Liver (tissue), 9 donors: ENCODE results near the gene CACNA2D1. TPM values are rescaled to one million over a fixed set of nuclear protein-coding genes. Genes with fewer than 3 reads are reported as not detected.

Source experiments
- DNase-seq: peaks from one replicate; pipeline ENCODE4 v3.0.0-alpha.2; 2017; ENCODE audit warnings: low spot score
- H3K27ac ChIP-seq, 2 donors: one replicate each; pipeline ENCODE4 v1.7.0; 2013; ENCODE audit warnings: inconsistent platforms in 2 of 2, low read length in 2 of 2, control low read depth in 1 of 2, low read depth in 1 of 2, mild to moderate bottlenecking in 1 of 2
- H3K27me3 ChIP-seq, 4 donors: one replicate each; pipeline versions ENCODE4 v1.6.1 to v1.7.0; 2013; ENCODE audit warnings: low read length in 3 of 4, inconsistent platforms in 1 of 4, mild to moderate bottlenecking in 1 of 4, moderate library complexity in 1 of 4; ENCODE audit not compliant: control insufficient read depth in 4 of 4, insufficient read depth in 4 of 4
- H3K36me3 ChIP-seq, 4 donors: one replicate each; pipeline versions ENCODE4 v1.6.1 to v1.7.0; 2013; ENCODE audit warnings: low read length in 3 of 4, mild to moderate bottlenecking in 3 of 4, low read depth in 1 of 4, moderate library complexity in 1 of 4; ENCODE audit not compliant: control insufficient read depth in 4 of 4, insufficient read depth in 3 of 4
- H3K4me1 ChIP-seq, 4 donors: one replicate each; pipeline versions ENCODE4 v1.6.1 to v1.7.0; 2013; ENCODE audit warnings: low read length in 3 of 4, mild to moderate bottlenecking in 3 of 4, moderate library complexity in 1 of 4; ENCODE audit not compliant: control insufficient read depth in 4 of 4, insufficient read depth in 4 of 4
- H3K4me3 ChIP-seq, 3 donors: one replicate each; pipeline versions ENCODE4 v1.6.1 to v1.7.0; 2013; ENCODE audit warnings: low read length in 3 of 3, control low read depth in 1 of 3, low read depth in 1 of 3, mild to moderate bottlenecking in 1 of 3
- H3K9ac ChIP-seq, 2 donors: one replicate each; pipeline ENCODE4 v1.7.0; 2013; ENCODE audit warnings: low read length in 2 of 2, mild to moderate bottlenecking in 2 of 2, moderate library complexity in 2 of 2, control low read depth in 1 of 2, low read depth in 1 of 2
- H3K9me3 ChIP-seq, 4 donors: one replicate each; pipeline versions ENCODE4 v1.6.1 to v1.7.0; 2013; ENCODE audit warnings: low read length in 3 of 4; ENCODE audit not compliant: control insufficient read depth in 4 of 4
- CTCF ChIP-seq: fragments of 150-350 bp; IDR thresholded peaks from 2 replicates; pipeline ENCODE4 v1.5.1; 2017; ENCODE audit warnings: improper control_type of control experiment, low read depth, low read length; ENCODE audit not compliant: missing input control
- EGR1 ChIP-seq, 2 donors: IDR thresholded peaks; 2 replicates each; pipeline ENCODE4 v1.6.1; 2016 to 2018; ENCODE audit warnings: antibody characterized with exemption in 2 of 2, low read depth in 2 of 2
- FOXA1 ChIP-seq: IDR thresholded peaks from 2 replicates; pipeline ENCODE4 v1.6.1; 2016; ENCODE audit warnings: antibody characterized with exemption
- FOXA2 ChIP-seq: IDR thresholded peaks from 2 replicates; pipeline ENCODE4 v1.6.1; 2016; ENCODE audit warnings: antibody characterized with exemption
- GABPA ChIP-seq, 2 donors: IDR thresholded peaks in 1 of 2; conservative IDR thresholded peaks in 1 of 2; 2 replicates each; pipeline ENCODE4 v1.6.1; 2016; ENCODE audit warnings: antibody characterized with exemption in 2 of 2, mild to moderate bottlenecking in 1 of 2, moderate library complexity in 1 of 2
- HNF4A ChIP-seq, 2 donors: conservative IDR thresholded peaks; 2 replicates each; pipeline ENCODE4 v1.6.1; 2016; ENCODE audit warnings: antibody characterized with exemption in 2 of 2, mild to moderate bottlenecking in 2 of 2
- HNF4G ChIP-seq: IDR thresholded peaks from 2 replicates; pipeline ENCODE4 v1.6.1; 2016; ENCODE audit warnings: antibody characterized with exemption
- JUND ChIP-seq, 2 donors: IDR thresholded peaks; 2 replicates each; pipeline ENCODE4 v1.6.1; 2016; ENCODE audit warnings: antibody characterized with exemption in 2 of 2
- NR2F2 ChIP-seq: IDR thresholded peaks from 2 replicates; pipeline ENCODE4 v1.6.1; 2016; ENCODE audit warnings: antibody characterized with exemption
- RAD21 ChIP-seq, 2 donors: IDR thresholded peaks; 2 replicates each; pipeline ENCODE4 v1.6.1; 2016; ENCODE audit warnings: antibody characterized with exemption in 2 of 2, mild to moderate bottlenecking in 2 of 2
- RXRA ChIP-seq, 2 donors: IDR thresholded peaks; 2 replicates each; pipeline ENCODE4 v1.6.1; 2017 to 2018; ENCODE audit warnings: antibody characterized with exemption in 2 of 2, mild to moderate bottlenecking in 1 of 2
- SP1 ChIP-seq: IDR thresholded peaks from 2 replicates; pipeline ENCODE4 v1.6.1; 2018; ENCODE audit warnings: antibody characterized with exemption, mild to moderate bottlenecking
- TAF1 ChIP-seq: conservative IDR thresholded peaks from 2 replicates; pipeline ENCODE4 v1.6.1; 2016; ENCODE audit warnings: antibody characterized with exemption, mild to moderate bottlenecking
- YY1 ChIP-seq: IDR thresholded peaks from 2 replicates; pipeline ENCODE4 v1.6.1; 2016; ENCODE audit warnings: antibody characterized with exemption, mild to moderate bottlenecking
- ZBTB33 ChIP-seq: IDR thresholded peaks from 2 replicates; pipeline ENCODE4 v1.6.1; 2016; ENCODE audit warnings: antibody characterized with exemption
- WGBS: extraction: QIAGEN DNeasy Blood & Tissue Kit; methylation state at CpG from one replicate; pipeline ENCODE4 v1.1.7; 2013; 5-methylcytosine and 5-hydroxymethylcytosine counted together
- polyA plus RNA-seq, 2 donors: library from polyadenylated mRNA; stranded (reverse) in 1 of 2; unstranded in 1 of 2; fragments of 200-250 nt in 1 of 2; fragments of >200 nt in 1 of 2; fragmentation: Nextera tagmentation in 1 of 2; extraction: Ambion mirVana in 1 of 2; gene quantifications; one replicate each; pipeline versions ENCODE4 v1.2.1 to v1.2.3, GENCODE V29; 2013 to 2015
- total RNA-seq, 2 donors: library from RNA; depleted of rRNA; stranded (reverse); fragments of >200 nt; gene quantifications; one replicate each; pipeline ENCODE4 v1.2.3, GENCODE V29; 2014
- TF ChIP-seq, protein P1 (sequence below): IDR thresholded peaks from 2 replicates; pipeline ENCODE4 v1.6.1; 2016; ENCODE audit warnings: antibody characterized with exemption, mild to moderate bottlenecking
- TF ChIP-seq, protein P2 (sequence below): IDR thresholded peaks from 2 replicates; pipeline ENCODE4 v1.6.1; 2016; ENCODE audit warnings: antibody characterized with exemption
- TF ChIP-seq, protein P3 (sequence below): IDR thresholded peaks from 2 replicates; pipeline ENCODE4 v1.6.1; 2016; ENCODE audit warnings: antibody characterized with exemption
- donor health status: healthy.
- donor health status: healthy.
- donor health status: healthy.
- donor health status: healthy.
- donor health status: healthy.

The CACNA2D1 gene
- total and polyA plus RNA-seq, 4 donors: 0.42 to 2.3 (median 0.94) TPM

- Histone ChIP-seq H3K4me1 (no peaks in the 10 kb centered on the region), H3K4me3 (no peak overlapping the region), H3K27ac (no peak overlapping the region), H3K27me3 (no peaks in the 10 kb centered on the region), H3K36me3 (no peaks in the 10 kb centered on the region), H3K9me3 (no peaks in the 10 kb centered on the region), H3K9ac (no peak overlapping the region)
- TF ChIP-seq TAF1: no peak
- WGBS: 77% methylated on average over 4 of the region's 4 CpGs
- DNase-seq: no peak
Measured at GRCh38 chr7:82384051-82384464, 59.5 kb downstream of the CACNA2D1 start.

GRCh38 chr7:82382276-82382675 lies 61.3 kb downstream of the CACNA2D1 start:
- 87% methylated on average over 2 of the region's 2 CpGs for WGBS
- no peak overlapping the region for H3K27ac ChIP-seq
- no peak overlapping the region for H3K4me3 ChIP-seq
- DNase-seq: no peak
- no peak overlapping the region for H3K9ac ChIP-seq
- H3K4me1 ChIP-seq: no peaks in the 10 kb centered on the region
- no peaks in the 10 kb centered on the region for H3K9me3 ChIP-seq
- no peak for TF ChIP-seq RAD21 (IDR thresholded peaks at IDR 0.05)
- TF ChIP-seq, protein P1, sequence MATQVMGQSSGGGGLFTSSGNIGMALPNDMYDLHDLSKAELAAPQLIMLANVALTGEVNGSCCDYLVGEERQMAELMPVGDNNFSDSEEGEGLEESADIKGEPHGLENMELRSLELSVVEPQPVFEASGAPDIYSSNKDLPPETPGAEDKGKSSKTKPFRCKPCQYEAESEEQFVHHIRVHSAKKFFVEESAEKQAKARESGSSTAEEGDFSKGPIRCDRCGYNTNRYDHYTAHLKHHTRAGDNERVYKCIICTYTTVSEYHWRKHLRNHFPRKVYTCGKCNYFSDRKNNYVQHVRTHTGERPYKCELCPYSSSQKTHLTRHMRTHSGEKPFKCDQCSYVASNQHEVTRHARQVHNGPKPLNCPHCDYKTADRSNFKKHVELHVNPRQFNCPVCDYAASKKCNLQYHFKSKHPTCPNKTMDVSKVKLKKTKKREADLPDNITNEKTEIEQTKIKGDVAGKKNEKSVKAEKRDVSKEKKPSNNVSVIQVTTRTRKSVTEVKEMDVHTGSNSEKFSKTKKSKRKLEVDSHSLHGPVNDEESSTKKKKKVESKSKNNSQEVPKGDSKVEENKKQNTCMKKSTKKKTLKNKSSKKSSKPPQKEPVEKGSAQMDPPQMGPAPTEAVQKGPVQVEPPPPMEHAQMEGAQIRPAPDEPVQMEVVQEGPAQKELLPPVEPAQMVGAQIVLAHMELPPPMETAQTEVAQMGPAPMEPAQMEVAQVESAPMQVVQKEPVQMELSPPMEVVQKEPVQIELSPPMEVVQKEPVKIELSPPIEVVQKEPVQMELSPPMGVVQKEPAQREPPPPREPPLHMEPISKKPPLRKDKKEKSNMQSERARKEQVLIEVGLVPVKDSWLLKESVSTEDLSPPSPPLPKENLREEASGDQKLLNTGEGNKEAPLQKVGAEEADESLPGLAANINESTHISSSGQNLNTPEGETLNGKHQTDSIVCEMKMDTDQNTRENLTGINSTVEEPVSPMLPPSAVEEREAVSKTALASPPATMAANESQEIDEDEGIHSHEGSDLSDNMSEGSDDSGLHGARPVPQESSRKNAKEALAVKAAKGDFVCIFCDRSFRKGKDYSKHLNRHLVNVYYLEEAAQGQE: no peak
- TF ChIP-seq, protein P2, sequence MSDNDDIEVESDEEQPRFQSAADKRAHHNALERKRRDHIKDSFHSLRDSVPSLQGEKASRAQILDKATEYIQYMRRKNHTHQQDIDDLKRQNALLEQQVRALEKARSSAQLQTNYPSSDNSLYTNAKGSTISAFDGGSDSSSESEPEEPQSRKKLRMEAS: no peak
- TF ChIP-seq RXRA (IDR thresholded peaks at IDR 0.05): no peak
- TF ChIP-seq GABPA (IDR thresholded peaks at IDR 0.05 in 1 of 2, conservative IDR thresholded peaks at IDR 0.05 in 1 of 2): no peak
- TF ChIP-seq FOXA1: no peak
- TF ChIP-seq HNF4A (conservative IDR thresholded peaks at IDR 0.05): no peak
- TF ChIP-seq, protein P3, sequence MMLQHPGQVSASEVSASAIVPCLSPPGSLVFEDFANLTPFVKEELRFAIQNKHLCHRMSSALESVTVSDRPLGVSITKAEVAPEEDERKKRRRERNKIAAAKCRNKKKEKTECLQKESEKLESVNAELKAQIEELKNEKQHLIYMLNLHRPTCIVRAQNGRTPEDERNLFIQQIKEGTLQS: no peak
- no peak for TF ChIP-seq TAF1
- TF ChIP-seq SP1: no peak
- no peak for TF ChIP-seq HNF4G
- no peak for TF ChIP-seq CTCF
- no peak for TF ChIP-seq FOXA2
- TF ChIP-seq ZBTB33: no peak
- no peak for TF ChIP-seq NR2F2
- TF ChIP-seq EGR1 (IDR thresholded peaks at IDR 0.05; ENCODE audit: low read depth in 2 of 2): no peak
- no peak for TF ChIP-seq JUND (IDR thresholded peaks at IDR 0.05)
- no peak for TF ChIP-seq YY1
- no peaks in the 10 kb centered on the region for H3K36me3 ChIP-seq
- H3K27me3 ChIP-seq: no peaks in the 10 kb centered on the region
